ENCODE measurements around the gene CHST2. TPM values are rescaled to one million over a fixed set of nuclear protein-coding genes. Genes with fewer than 3 reads are reported as not detected.

The CHST2 gene
- total RNA-seq, 1 experiment from 2014 or later = 0.38 TPM

- intact Hi-C loops (cut with micrococcal nuclease; ENCODE audit: unreplicated experiment) = no loop called here
- no peak overlapping the region for H3K27ac Mint-ChIP-seq (ENCODE audit: unreplicated experiment)
- H3K36me3 Mint-ChIP-seq (ENCODE audit: insufficient read depth, unreplicated experiment) = peaks cover 4% of the 10 kb centered on the region
- H3K27me3 Mint-ChIP-seq (ENCODE audit: unreplicated experiment) = peaks cover 45% of the 10 kb centered on the region
- no peak for DNase-seq
- peaks cover 23% of the 10 kb centered on the region for H3K4me1 Mint-ChIP-seq (ENCODE audit: low read depth, unreplicated experiment)
- H3K4me3 Mint-ChIP-seq (ENCODE audit: low read depth, unreplicated experiment) = no peak overlapping the region
- H3K9me3 Mint-ChIP-seq (ENCODE audit: low read depth, unreplicated experiment) = no peaks in the 10 kb centered on the region
- CTCF ChIA-PET = no interaction called here
- TF ChIP-seq CTCF (IDR thresholded peaks at IDR 0.05; ENCODE audit: unreplicated experiment) = no peak
- BruUV-seq (replicated peaks) = no TSS peak
Measured at GRCh38 chr3:143139762-143140161, 20.2 kb downstream of the CHST2 start.

- peaks cover 53% of the 10 kb centered on the region for H3K27me3 Mint-ChIP-seq (ENCODE audit: unreplicated experiment)
- H3K4me1 Mint-ChIP-seq (ENCODE audit: low read depth, unreplicated experiment) = peaks cover 15% of the 10 kb centered on the region
- CTCF ChIA-PET = no interaction called here
- H3K4me3 Mint-ChIP-seq (ENCODE audit: low read depth, unreplicated experiment) = no peak overlapping the region
- DNase-seq = no peak
- BruUV-seq (replicated peaks) = no TSS peak
- H3K9me3 Mint-ChIP-seq (ENCODE audit: low read depth, unreplicated experiment) = no peaks in the 10 kb centered on the region
- intact Hi-C loops (cut with micrococcal nuclease; ENCODE audit: unreplicated experiment) = no loop called here
- H3K36me3 Mint-ChIP-seq (ENCODE audit: insufficient read depth, unreplicated experiment) = peaks cover 4% of the 10 kb centered on the region
- no peak for TF ChIP-seq CTCF (IDR thresholded peaks at IDR 0.05; ENCODE audit: unreplicated experiment)
- no peak overlapping the region for H3K27ac Mint-ChIP-seq (ENCODE audit: unreplicated experiment)
Measured at GRCh38 chr3:143140550-143140949, 21.0 kb downstream of the CHST2 start.

GRCh38 chr3:143142354-143142753, 22.8 kb downstream of the CHST2 start:
- peaks cover 55% of the 10 kb centered on the region for H3K27me3 Mint-ChIP-seq (ENCODE audit: unreplicated experiment)
- no peak for DNase-seq
- BruUV-seq (replicated peaks) = no TSS peak
- intact Hi-C loops (cut with micrococcal nuclease; ENCODE audit: unreplicated experiment) = no loop called here
- peaks cover 13% of the 10 kb centered on the region for H3K4me1 Mint-ChIP-seq (ENCODE audit: low read depth, unreplicated experiment)
- TF ChIP-seq CTCF (IDR thresholded peaks at IDR 0.05; ENCODE audit: unreplicated experiment) = no peak
- no peak overlapping the region for H3K27ac Mint-ChIP-seq (ENCODE audit: unreplicated experiment)
- CTCF ChIA-PET = no interaction called here
- H3K36me3 Mint-ChIP-seq (ENCODE audit: insufficient read depth, unreplicated experiment) = peaks cover 4% of the 10 kb centered on the region
- no peaks in the 10 kb centered on the region for H3K9me3 Mint-ChIP-seq (ENCODE audit: low read depth, unreplicated experiment)
- H3K4me3 Mint-ChIP-seq (ENCODE audit: low read depth, unreplicated experiment) = no peak overlapping the region

GRCh38 chr3:143145906-143146305, 26.3 kb downstream of the CHST2 start:
- no peak for TF ChIP-seq CTCF (IDR thresholded peaks at IDR 0.05; ENCODE audit: unreplicated experiment)
- no peaks in the 10 kb centered on the region for H3K4me1 Mint-ChIP-seq (ENCODE audit: low read depth, unreplicated experiment)
- H3K27ac Mint-ChIP-seq (ENCODE audit: unreplicated experiment) = no peak overlapping the region
- H3K36me3 Mint-ChIP-seq (ENCODE audit: insufficient read depth, unreplicated experiment) = no peaks in the 10 kb centered on the region
- H3K9me3 Mint-ChIP-seq (ENCODE audit: low read depth, unreplicated experiment) = no peaks in the 10 kb centered on the region
- no TSS peak for BruUV-seq (replicated peaks)
- peaks cover 57% of the 10 kb centered on the region for H3K27me3 Mint-ChIP-seq (ENCODE audit: unreplicated experiment)
- H3K4me3 Mint-ChIP-seq (ENCODE audit: low read depth, unreplicated experiment) = no peak overlapping the region
- intact Hi-C loops (cut with micrococcal nuclease; ENCODE audit: unreplicated experiment) = no loop called here
- CTCF ChIA-PET = no interaction called here
- no peak for DNase-seq

Measured in Calu3 (cell line).